SK-N-MC (cell line): ENCODE results near the gene LOXHD1.

Experiments
- EZH2 ChIP-seq: fragments of 200-600 bp; sonication (generic); IDR thresholded peaks from one replicate; pipeline ENCODE4 v1.6.1; 2017; ENCODE audit warnings: antibody characterized with exemption
- FOXP2 ChIP-seq: optimal IDR thresholded peaks from 2 replicates; pipeline ENCODE3; 2011; ENCODE audit warnings: mild to moderate bottlenecking, moderate library complexity; ENCODE audit not compliant: insufficient read depth; ENCODE audit errors: extremely low read length, control extremely low read depth
- POLR2AphosphoS5 ChIP-seq: IDR thresholded peaks from 2 replicates; pipeline ENCODE4 v1.6.1; 2012; ENCODE audit warnings: mild to moderate bottlenecking, low read depth, low read length, borderline replicate concordance

DNA sequence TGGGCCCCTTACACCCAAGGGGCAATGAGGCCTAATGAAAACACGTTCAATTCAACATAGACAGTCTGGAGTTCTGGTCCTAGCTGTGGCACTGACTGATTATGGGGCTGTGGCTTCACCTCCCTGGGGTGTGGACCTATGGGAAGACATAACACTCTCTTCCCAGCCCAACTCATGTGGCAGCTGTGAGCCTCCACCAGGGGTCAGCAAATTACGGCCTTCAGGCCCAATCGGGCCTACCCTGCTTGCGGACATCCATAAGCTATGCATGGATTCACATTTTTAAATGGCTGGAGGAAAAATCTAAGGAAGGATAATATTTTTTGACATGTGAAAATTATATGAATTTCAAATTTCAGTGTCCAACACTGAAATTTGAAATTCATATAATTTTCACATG is 101.3 kb downstream of the LOXHD1 start:
- TF ChIP-seq EZH2, result no peak
- TF ChIP-seq POLR2AphosphoS5, result 0 out of 2 replicates have a peak, but pooled peaks have one; percentile 3
- TF ChIP-seq FOXP2, result no peak
